AG10803 (cell line): ENCODE measurements around the gene SLC25A22.
A peak's percentile ranks its signal among the peaks of the same experiment; 100 is the strongest.

Experiments
- DNase-seq: peaks from one replicate; pipeline ENCODE4 v3.0.0; 2010; ENCODE audit warnings: low read depth
- H3K4me3 ChIP-seq: 2 replicates; pipeline ENCODE4 v1.5.1; 2011; ENCODE audit warnings: mild to moderate bottlenecking, low read length, control low read depth
- CTCF ChIP-seq: conservative IDR thresholded peaks from 2 replicates; pipeline ENCODE4 v1.5.1; 2011; ENCODE audit warnings: mild to moderate bottlenecking, low read length, control low read depth, inconsistent platforms

The SLC25A22 gene

GRCh38 chr11:790721-791564, 7.1 kb downstream of the SLC25A22 start:
- H3K4me3 ChIP-seq = no peak overlapping the region
- no peak for TF ChIP-seq CTCF
- peak; percentile 18 for DNase-seq

- peak within 1 kb of the TSS; percentile 34 for H3K4me3 ChIP-seq
- TF ChIP-seq CTCF = no peak
- peak; percentile 41 for DNase-seq
These were observed 8.1 kb downstream of the SLC25A22 start, which contains the start of gene CEND1 for GRCh38 chr11:789943-790342. TSS of gene CEND1 (minus strand) at chr11:790090. CDS start at chr11:788576, 1,514 bp downstream.

GRCh38 chr11:788953-789940, 8.8 kb downstream of the SLC25A22 start:
- H3K4me3 ChIP-seq = peak overlapping the region; percentile 34
- no peak for DNase-seq
- no peak for TF ChIP-seq CTCF

GRCh38 chr11:788009-788640, 10.0 kb downstream of the SLC25A22 start:
- H3K4me3 ChIP-seq = no peak overlapping the region
- TF ChIP-seq CTCF = no peak; the same call in 1 of the 2 replicates
- DNase-seq = no peak

- H3K4me3 ChIP-seq = no peak overlapping the region
- TF ChIP-seq CTCF = no peak
- no peak for DNase-seq
These were observed 10.9 kb downstream of the SLC25A22 start for GRCh38 chr11:787084-787675.

GRCh38 chr11:786235-787083, 11.6 kb downstream of the SLC25A22 start:
- no peak for TF ChIP-seq CTCF
- H3K4me3 ChIP-seq = no peak overlapping the region
- DNase-seq = no peak
